ENCODE measurements around the gene C22orf23.
"Not testable (repeated sequence)": the region's sequence is repeated elsewhere in the genome, so short reads cannot be mapped to it uniquely, and the experiment has no call there.

C22orf23 gene

DNA sequence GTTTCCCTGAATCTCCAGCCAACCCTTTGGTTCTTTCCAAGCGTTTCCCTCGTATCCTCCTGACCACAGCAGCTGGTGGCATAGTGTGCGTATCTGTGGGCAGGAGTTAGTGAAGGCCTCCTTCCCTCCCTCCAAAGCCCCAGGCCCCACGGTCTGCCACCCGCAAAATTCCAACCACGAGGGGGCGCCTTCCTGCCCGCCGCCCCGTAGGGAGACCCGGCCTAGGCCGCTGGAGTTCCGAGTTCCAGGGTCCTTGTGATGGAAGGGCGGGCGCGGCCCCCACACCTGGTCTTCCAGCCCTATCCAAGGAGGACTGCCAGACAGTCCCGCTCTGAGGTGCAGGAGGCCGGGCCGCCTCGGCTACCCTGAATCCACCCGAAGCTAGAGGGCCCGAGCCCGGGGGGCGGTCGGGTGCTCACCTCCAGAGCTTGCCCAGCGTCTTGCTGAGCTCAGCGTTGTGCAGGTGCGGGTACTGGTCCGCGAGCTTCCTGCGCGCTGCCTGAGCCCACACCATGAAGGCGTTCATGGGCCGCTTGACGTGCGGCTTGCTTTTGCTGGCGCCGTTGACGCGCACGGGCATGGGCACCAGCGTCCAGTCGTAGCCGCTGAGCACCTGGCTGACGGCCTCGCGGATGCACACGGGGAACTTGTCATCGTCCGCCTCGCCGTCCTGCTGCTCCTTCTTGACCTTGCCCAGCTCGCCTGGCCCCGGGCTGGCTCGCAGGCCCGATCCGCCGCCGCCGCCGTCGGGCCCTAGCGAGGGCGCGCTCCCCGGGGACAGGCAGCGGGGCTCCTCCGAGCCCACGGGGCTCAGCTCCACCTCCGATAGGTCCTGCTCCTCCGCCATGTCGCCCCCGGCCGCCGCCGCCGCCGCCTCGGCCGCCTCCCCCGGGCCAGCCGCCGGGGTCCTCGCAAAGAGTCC, 29.8 kb upstream of the C22orf23 start:
- TF ChIP-seq CTCF (conservative IDR thresholded peaks at IDR 0.05; ENCODE audit: low read depth, low read length) = peak; percentile 40
- no peak overlapping the region for H3K4me3 ChIP-seq (ENCODE audit: low read depth, low read length)
- no peak for DNase-seq (ENCODE audit: low read depth)

GRCh38 chr22:37982151-37982785, 28.9 kb upstream of the C22orf23 start:
- no peak overlapping the region for H3K4me3 ChIP-seq (ENCODE audit: low read depth, low read length)
- DNase-seq (ENCODE audit: low read depth) = no peak
- no peak for TF ChIP-seq CTCF (conservative IDR thresholded peaks at IDR 0.05; ENCODE audit: low read depth, low read length)

DNA sequence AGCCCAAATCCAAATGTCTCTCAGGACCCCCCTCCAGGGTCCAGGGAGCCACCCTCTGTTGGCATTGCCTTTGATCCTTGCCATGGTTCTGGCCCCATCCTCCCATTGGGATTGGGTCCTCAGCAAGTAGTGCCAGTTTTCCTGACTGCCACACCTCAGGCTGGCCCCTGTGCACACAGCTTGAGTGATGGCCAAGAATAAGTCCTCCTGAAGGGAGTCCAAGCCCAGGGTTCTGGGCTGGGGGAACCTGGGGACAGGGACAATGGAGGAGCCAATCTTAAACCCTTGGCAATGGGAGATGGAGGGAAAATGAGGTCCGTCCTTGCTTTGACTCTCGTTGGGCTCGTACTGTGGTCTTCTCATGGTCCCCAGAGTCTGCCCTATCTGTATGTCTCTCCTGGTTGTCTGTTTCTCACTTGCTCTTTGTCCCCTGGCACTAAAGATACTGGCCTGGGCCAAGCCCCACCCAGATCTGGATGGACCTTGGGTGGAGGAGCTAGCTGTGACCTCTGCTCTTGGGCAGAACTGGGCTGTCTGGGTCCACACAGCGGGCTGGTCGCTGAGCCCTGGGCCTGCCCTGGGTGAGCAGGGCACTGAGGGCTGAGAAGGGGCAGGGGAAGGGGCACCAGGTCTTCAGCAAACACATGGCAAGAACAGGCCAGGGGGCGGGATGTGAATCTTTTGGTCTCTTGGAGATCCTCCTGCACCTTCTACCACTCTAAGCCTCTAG, 28.0 kb upstream of the C22orf23 start:
- H3K4me3 ChIP-seq (ENCODE audit: low read depth, low read length) = no peak overlapping the region
- no peak for DNase-seq (ENCODE audit: low read depth)
- no peak for TF ChIP-seq CTCF (conservative IDR thresholded peaks at IDR 0.05; ENCODE audit: low read depth, low read length)

DNA sequence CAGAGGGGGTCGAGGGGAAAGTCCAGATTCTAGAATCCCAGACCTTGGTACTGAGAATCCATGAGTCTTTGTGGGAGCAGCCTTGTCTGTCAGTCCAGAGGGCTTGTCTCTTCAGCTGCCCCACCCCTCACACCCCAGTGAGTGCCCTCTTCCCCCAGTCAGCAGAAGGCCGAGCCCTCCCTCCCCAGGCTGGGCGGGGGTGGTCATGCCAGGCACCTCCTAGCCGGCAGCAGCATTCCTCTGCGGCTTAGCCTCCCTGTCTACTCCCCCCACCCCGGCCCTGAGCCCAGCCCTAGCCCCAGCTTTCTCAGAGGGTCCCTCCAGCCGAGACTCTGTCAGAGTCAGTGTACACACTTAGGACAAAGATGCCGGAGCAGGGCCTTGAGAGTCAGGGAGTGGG, 26.4 kb upstream of the C22orf23 start:
- H3K4me3 ChIP-seq (ENCODE audit: low read depth, low read length) = no peak overlapping the region
- DNase-seq (ENCODE audit: low read depth) = no peak

GRCh38 chr22:37976547-37976946, 23.1 kb upstream of the C22orf23 start:
- no peak for TF ChIP-seq CTCF (conservative IDR thresholded peaks at IDR 0.05; ENCODE audit: low read depth, low read length)
- no peak for DNase-seq (ENCODE audit: low read depth)
- H3K4me3 ChIP-seq (ENCODE audit: low read depth, low read length) = no peak overlapping the region

More for the DNA sequence above, 26.4 kb upstream of the C22orf23 start:
- TF ChIP-seq CTCF (conservative IDR thresholded peaks at IDR 0.05; ENCODE audit: low read depth, low read length) = no peak

- DNase-seq (ENCODE audit: low read depth); H3K4me3 ChIP-seq (ENCODE audit: low read depth, low read length): not testable (repeated sequence)
Measured at GRCh38 chr22:37976022-37976421, 22.6 kb upstream of the C22orf23 start.

DNA sequence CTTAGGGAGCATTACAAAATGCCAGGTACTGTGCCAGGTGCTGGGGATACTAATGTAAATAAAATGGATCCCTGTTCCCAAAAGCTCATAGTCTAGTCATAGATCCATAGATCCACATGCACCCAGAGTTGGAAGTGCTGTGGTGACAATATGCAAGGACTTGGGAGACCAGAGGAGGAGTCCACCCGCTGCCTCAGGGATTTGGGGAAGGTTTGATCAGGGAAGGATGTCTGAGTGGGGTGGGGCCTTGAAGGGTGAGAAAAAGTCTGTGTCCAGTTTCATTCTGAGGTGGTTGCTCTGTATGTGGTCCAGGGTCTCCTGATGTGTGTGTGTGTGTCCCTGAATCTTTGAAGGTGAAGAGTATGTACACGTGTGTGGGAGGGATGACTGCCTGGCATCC, 21.8 kb upstream of the C22orf23 start:
- TF ChIP-seq CTCF (conservative IDR thresholded peaks at IDR 0.05; ENCODE audit: low read depth, low read length) = no peak
- H3K4me3 ChIP-seq (ENCODE audit: low read depth, low read length) = no peak overlapping the region
- no peak for DNase-seq (ENCODE audit: low read depth)

All from choroid plexus epithelial cell (primary cell).